Renal cortical epithelial cell (primary cell): ENCODE measurements around the gene EML2. TPM values are rescaled to one million over a fixed set of nuclear protein-coding genes. Genes with fewer than 3 reads are reported as not detected.
"Not testable (repeated sequence)": the region's sequence is repeated elsewhere in the genome, so short reads cannot be mapped to it uniquely, and the experiment has no call there.

Source experiments
- DNase-seq: peaks from one replicate; pipeline ENCODE4 v3.0.0-alpha.2; 2011; ENCODE audit warnings: low read depth
- total RNA-seq: library from RNA; depleted of rRNA; stranded (reverse); fragments of >200 nt; gene quantifications from 2 replicates; pipeline ENCODE4 v1.2.3, GENCODE V29; 2014

EML2 gene, protein sequence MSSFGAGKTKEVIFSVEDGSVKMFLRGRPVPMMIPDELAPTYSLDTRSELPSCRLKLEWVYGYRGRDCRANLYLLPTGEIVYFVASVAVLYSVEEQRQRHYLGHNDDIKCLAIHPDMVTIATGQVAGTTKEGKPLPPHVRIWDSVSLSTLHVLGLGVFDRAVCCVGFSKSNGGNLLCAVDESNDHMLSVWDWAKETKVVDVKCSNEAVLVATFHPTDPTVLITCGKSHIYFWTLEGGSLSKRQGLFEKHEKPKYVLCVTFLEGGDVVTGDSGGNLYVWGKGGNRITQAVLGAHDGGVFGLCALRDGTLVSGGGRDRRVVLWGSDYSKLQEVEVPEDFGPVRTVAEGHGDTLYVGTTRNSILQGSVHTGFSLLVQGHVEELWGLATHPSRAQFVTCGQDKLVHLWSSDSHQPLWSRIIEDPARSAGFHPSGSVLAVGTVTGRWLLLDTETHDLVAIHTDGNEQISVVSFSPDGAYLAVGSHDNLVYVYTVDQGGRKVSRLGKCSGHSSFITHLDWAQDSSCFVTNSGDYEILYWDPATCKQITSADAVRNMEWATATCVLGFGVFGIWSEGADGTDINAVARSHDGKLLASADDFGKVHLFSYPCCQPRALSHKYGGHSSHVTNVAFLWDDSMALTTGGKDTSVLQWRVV
- 47.4 and 61.3 TPM in 2 replicates for total RNA-seq

DNA sequence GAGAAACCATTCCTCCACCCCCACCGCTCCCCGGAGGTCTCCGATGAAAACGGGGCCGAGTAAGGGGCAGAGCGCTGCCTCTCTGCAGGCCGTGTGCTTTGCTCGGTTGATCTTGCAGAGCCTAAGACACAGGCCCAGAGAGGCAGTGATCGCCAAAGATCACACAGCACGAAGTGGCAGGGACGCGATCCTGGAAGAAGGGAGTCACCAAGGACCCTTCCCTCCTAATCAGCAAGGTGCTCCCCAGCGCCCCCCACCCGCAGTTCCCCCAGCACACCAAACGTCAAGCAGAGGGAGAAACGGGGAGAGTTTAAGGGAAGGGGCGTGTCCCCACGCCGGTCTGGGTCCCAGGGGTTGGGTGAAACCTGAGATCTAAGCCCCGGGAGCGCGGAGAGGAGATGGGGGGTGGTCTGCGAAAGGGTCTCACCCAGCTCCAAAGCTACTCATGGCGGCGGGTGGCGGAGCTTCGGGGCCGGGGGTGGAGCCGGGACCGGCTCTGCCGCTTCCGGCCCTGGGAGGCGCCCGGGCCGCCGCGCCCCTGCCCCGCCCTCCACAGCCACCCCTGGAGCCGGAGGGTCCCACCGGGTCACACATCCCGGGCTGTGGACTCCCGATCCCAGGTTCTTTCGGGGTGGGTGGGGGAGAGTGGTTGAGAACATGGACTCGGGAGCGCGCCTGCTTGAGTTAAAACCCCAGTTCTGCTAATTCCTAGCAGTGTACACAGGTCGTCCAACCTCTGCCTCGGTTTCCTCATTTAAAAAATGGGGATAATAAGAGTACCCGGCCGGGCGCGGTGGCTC lies at the start of gene EML2:
EML2 (minus strand) TSS at position 468 of the 800 bp plus-strand sequence; CDS start at position 447, 21 bp downstream.
- DNase-seq, result no peak

GRCh38 chr19:45687599-45687998 lies 48.4 kb upstream of the EML2 start:
- DNase-seq, result no peak

GRCh38 chr19:45685045-45685444 lies 45.8 kb upstream of the EML2 start:
- not testable (repeated sequence) for DNase-seq

DNA sequence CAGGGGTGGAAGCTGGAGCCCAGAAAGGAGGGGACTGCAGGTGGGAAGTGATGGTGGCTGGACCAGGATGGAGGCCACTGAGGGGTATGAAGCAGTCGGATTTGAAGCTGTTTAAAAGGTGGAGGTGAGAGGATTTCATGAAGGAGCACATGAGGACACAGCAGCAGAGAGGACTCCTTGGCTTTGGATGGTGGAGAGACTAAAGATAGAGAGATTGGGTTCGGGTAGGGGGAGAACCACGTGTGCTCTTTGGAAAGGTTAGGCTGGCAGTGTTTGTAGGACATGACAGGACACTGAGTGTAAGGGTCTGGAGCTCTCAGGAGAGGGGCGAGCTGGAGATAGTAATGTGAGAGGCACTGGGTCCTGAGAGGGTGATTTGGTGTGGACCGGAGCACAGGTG lies 43.7 kb upstream of the EML2 start:
- DNase-seq, result no peak

- no peak for DNase-seq
Measured at GRCh38 chr19:45682117-45682516, 42.9 kb upstream of the EML2 start.

DNA sequence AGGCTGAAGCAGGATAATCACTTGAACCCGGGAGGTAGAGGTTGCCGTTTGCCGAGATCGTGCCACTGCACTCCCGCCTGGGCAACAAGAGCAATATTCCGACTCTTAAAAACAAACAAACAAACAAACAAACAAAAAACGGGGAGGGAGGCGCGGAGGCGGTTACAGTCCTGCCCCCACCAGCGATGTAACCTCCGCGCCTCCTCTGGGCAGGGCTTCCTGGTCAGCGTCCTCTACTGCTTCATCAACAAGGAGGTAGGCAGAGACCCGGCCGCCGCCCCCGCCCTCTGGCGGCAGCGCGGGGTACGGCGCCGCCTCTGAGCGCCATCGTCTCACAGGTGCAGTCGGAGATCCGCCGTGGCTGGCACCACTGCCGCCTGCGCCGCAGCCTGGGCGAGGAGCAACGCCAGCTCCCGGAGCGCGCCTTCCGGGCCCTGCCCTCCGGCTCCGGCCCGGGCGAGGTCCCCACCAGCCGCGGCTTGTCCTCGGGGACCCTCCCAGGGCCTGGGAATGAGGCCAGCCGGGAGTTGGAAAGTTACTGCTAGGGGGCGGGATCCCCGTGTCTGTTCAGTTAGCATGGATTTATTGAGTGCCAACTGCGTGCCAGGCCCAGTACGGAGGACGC lies 42.3 kb upstream of the EML2 start:
- peak; percentile 67 for DNase-seq

DNA sequence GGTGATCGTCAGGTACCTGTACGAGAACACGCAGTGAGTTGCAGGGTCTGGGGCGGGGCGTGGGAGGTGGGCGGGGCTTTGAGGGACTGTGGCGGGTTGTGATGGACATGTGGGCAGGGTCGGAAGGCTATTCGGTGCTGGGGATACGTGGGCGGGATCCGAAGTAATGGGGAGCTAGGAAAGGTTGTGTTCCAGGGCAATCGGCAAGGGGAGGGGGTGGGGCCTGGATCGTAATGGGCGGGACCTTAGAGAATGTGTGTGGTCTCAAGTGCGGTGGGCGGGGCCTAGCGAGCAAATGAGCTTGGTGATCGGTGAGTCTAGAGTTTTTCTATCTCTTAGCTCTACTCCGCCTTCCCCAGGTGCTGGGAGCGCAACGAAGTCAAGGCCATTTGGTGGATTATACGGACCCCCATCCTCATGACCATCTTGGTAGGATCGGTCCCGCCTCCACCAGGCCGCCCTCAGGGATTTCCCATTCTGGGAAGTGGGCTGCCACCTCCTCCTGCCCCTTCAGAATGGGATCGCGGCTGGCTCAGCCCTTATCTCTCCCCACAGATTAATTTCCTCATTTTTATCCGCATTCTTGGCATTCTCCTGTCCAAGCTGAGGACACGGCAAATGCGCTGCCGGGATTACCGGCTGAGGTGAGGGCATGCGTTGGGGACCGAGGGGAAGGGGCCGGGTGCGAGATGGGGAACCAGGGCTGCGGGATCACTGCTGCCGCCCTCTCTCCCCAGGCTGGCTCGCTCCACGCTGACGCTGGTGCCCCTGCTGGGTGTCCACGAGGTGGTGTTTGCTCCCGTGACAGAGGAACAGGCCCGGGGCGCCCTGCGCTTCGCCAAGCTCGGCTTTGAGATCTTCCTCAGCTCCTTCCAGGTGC lies 38.4 kb upstream of the EML2 start:
- DNase-seq, result peak; percentile 98

- no peak for DNase-seq
Measured at GRCh38 chr19:45676851-45677263, 37.7 kb upstream of the EML2 start.

DNA sequence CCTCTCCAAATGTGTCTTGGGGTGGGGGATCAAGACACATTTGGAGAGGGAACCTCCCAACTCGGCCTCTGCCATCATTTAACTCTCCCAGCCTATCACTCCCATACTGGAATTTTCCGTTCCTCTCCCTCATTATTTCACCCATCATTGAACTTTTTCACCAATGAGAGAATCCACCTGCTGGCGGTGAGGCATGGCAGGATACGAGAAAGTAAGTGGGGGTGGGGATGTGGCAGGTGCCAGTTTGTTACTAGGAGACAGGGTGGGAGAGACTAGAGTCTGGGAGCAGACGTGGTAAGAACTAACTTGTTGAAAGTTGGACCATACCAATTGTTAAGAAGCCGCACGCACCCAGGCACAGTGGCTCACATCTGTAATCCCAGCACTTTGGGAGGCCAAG lies 35.7 kb upstream of the EML2 start:
- DNase-seq, result no peak

- DNase-seq, result peak; percentile 79
Measured at GRCh38 chr19:45670670-45671453, 31.7 kb upstream of the EML2 start.

DNA sequence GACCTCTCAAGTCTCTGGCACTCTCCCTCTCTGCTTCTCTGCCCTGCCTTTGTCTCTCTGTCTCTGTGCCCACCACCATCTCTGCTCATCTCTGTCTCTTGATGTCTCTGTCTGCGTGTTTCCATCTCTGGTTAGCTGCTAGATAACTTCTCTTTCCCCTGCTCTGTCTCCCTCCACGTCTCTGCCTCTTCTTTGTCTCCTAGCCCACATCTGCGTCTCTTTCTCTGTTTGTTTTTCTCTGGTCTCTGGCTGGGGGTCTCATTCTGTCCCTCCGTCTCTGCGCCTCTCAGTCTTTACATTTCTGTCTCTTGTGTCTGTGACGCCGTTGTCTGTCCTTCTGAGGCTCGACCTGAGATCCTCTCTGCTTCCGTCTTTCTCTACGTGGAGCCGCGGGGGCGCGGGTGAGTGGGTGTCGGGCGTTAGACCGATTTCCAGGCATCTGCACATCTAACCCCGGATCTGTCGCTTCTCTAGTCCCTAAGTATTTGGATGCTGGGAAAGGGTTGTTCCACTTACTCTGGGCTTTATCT lies 29.2 kb upstream of the EML2 start:
- no peak for DNase-seq

DNA sequence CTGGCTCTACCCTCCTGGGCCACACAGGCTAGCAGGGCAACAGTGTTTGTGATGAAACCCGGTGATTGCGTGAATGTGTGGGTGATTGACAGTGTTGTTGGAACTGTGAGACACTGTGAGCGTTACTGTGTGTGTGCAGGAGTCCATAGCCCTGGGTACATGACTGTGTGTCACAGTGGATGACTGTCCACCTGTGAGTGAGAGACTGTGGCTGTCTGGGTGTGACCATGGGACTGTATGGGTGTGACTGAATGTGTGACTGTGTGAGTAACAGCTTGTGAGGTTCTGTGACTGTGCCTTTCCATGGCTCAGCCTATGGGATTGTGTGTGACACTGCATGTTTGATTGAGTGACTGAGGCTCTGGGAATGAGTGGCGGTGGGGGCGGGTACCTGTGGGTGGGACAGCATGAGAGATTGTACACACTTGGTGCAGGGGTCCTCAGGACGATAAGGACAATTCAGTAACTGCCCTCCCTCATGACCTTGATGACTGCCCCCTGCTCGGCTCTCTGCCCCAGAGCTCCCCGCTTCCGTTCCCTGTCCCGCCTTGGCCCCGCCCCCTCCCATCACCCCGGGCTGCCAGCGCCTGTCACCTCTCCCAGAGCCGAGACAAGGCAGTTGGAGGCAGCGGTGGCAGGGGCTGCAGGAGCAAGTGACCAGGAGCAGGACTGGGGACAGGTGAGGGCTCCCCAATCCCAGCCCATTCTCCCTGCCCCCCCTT lies 28.6 kb upstream of the EML2 start, which contains the start of gene GIPR:
GIPR (plus strand) TSS at position 602 of the 722 bp plus-strand sequence. CDS start 1,300 bp downstream, outside the sequence.
- DNase-seq, result peak; percentile 73

DNA sequence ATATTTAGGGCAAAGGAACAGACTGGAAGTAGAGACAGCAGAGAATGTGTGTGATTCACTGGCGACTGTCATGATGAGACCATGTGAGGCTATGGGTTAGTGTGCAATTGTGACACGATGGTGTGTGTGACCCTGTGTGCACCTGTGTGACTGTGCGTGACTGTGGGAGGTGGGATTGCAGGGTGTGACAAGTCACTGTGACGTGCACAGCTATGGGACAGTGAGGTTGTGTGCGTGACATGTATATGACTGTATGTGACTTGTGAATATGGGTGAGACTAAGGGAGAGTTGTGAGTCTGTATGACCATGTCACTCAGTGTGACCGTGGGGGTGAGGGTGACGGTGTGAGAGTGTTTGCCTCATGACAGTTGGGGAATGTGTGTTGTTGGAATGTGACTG lies 25.4 kb upstream of the EML2 start:
- no peak for DNase-seq

DNA sequence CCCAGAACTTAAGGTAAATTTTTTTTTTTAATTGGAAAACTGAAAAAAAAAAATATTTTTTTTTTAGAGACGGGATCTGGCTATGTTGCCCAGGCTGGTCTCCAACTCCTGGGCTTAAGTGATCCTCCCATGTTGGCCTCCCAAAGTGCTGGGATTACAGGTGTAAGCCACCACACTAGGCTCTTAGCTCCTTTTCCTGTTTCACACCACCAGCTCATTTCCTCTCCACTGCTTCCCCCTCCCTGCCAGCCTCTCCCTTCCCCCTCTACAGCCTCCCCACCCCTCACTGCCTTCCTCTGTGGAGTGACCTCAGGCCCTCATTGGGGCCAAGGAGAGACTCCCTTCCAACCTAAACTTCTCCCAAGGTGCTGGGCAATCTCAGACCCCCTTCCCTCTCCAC lies 24.6 kb upstream of the EML2 start:
- DNase-seq, result no peak

- DNase-seq, result no peak
Measured at GRCh38 chr19:45660636-45661035, 21.4 kb upstream of the EML2 start.

DNA sequence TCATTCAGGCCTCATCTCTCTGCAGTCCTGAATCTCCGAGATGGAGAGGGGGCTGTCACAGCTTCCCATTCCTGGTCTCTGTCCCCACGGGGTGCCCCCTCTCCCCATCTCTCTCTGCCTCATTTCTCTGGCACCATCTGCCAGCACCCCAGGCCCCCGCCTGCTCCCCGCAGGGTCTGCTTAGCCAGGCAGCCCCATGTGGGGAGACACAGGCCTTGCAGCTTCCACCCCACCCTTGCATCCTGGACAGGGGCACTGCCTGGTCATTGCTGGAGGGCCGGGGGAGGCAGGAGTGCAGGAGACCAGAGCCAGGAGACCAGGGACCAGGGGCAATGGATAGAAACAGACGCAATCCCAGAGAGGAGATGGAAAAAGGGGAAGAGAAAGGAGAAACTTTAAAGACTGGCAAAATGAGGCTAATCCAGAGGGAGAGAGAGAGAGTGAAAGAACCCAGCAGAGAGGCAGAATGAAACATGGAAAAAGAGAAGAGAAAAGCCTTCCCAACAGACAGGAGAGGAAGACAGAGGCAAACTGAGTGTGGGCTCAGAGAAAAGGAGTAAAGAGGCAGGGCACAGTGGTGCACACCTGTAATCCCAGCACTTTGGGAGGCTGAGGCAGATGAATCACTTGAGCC lies 20.0 kb upstream of the EML2 start:
- DNase-seq, result no peak

DNA sequence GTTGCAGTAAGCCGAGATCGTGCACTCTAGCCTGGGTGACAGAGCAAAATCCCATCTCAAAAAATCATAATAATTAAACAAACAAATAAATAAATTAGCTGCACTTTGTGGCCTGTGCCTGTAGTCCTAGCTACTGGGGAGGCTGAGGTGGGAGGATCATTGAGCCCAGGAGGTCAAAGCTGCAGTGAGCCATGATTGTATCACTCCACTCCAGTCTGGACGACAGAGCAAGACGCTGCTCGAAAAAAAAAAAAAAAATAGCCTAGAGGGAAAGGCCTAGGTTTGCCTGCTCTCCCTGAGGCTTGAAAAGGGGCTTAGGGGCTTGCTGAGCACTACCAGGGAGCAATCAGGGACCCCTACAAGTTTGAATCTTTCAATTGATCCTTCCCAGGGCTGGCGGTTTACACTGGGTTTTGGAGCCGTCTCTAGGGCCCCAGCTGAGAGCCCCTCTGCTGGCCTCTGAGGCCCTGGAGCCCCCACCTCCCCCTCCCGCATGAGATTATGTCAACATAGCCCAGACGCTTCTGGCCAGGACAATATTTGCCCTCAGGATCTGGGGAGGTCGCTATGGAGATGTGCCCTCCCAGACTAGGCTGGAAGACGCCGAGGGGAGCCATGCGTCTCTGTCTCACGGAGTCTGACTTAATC lies 18.4 kb upstream of the EML2 start:
- no peak for DNase-seq

GRCh38 chr19:45655073-45655472 lies 15.9 kb upstream of the EML2 start:
- DNase-seq, result no peak
